Measurements from ENCODE around the gene NRXN3.

Gene NRXN3

DNA sequence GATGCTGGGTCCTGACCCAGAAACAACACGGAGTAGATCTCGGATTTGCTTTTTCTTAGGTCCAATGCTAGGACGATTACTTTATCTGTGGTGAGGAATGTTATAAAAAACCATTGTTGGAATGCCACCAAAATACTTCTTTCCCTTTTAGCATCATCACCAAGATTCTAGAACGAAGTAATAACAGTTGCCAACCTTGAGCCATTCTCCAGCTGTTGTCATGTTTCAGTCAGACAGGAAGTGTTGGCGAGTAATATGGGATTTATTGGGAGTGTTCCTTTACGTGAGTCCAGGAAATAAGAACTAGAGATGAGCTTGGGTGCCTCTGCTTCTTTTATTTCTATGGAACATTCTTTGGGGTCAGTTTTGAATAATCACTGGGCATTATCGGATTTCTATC is 1148.2 kb downstream of the NRXN3 start:
- ChIA-PET POLR2A (no interaction called here), CTCF (no interaction called here)
- DNase-seq (ENCODE audit: extremely low spot score) = no peak
- TF ChIP-seq FOXA1 (IDR thresholded peaks at IDR 0.05) (no peak), HDGF (IDR thresholded peaks at IDR 0.05; ENCODE audit: borderline replicate concordance) (no peak), SP1 (IDR thresholded peaks at IDR 0.05) (no peak), TARDBP (IDR thresholded peaks at IDR 0.05) (no peak), NFRKB (IDR thresholded peaks at IDR 0.05) (no peak), ZNF384 (IDR thresholded peaks at IDR 0.05) (no peak), ELF4 (IDR thresholded peaks at IDR 0.05) (no peak), BHLHE40 (IDR thresholded peaks at IDR 0.05; ENCODE audit: borderline replicate concordance) (no peak), ARNT (IDR thresholded peaks at IDR 0.05) (no peak), CTBP1 (IDR thresholded peaks at IDR 0.05; ENCODE audit: borderline replicate concordance) (no peak), FOXK2 (IDR thresholded peaks at IDR 0.05) (no peak), LEF1 (IDR thresholded peaks at IDR 0.05; ENCODE audit: borderline replicate concordance) (no peak)
- TF ChIP-seq, protein P1, sequence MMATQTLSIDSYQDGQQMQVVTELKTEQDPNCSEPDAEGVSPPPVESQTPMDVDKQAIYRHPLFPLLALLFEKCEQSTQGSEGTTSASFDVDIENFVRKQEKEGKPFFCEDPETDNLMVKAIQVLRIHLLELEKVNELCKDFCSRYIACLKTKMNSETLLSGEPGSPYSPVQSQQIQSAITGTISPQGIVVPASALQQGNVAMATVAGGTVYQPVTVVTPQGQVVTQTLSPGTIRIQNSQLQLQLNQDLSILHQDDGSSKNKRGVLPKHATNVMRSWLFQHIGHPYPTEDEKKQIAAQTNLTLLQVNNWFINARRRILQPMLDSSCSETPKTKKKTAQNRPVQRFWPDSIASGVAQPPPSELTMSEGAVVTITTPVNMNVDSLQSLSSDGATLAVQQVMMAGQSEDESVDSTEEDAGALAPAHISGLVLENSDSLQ (IDR thresholded peaks at IDR 0.05) = no peak

DNA sequence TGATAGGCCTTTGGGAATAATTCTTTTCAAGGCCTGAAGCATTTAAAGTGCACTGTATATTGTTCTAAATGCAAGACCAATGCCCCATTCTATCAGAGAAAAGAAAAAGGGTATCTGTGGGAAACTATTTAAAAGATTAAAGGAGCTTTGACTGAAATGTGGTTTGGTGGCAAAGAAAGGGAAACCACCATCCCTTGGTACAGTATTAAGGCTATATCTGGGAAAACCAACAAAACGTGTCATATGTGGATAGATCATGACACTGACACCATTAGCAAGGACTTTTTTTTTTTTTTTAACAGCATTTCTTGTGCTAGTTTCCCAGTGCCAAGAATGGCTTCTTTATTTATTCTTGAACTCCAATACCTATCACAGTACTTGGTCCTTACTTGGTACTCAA is 1150.4 kb downstream of the NRXN3 start:
- POLR2A ChIA-PET = no interaction called here
- CTCF ChIA-PET = no interaction called here
- TF ChIP-seq ARNT (IDR thresholded peaks at IDR 0.05) = no peak
- TF ChIP-seq, protein P1 (IDR thresholded peaks at IDR 0.05) = no peak
- TF ChIP-seq ELF4 (IDR thresholded peaks at IDR 0.05) = no peak
- no peak for TF ChIP-seq FOXA1 (IDR thresholded peaks at IDR 0.05)
- no peak for TF ChIP-seq ZNF384 (IDR thresholded peaks at IDR 0.05)
- no peak for TF ChIP-seq NFRKB (IDR thresholded peaks at IDR 0.05)
- no peak for TF ChIP-seq SP1 (IDR thresholded peaks at IDR 0.05)
- TF ChIP-seq HDGF (IDR thresholded peaks at IDR 0.05; ENCODE audit: borderline replicate concordance) = no peak
- no peak for TF ChIP-seq BHLHE40 (IDR thresholded peaks at IDR 0.05; ENCODE audit: borderline replicate concordance)
- no peak for TF ChIP-seq LEF1 (IDR thresholded peaks at IDR 0.05; ENCODE audit: borderline replicate concordance)
- DNase-seq (ENCODE audit: extremely low spot score) = no peak

DNA sequence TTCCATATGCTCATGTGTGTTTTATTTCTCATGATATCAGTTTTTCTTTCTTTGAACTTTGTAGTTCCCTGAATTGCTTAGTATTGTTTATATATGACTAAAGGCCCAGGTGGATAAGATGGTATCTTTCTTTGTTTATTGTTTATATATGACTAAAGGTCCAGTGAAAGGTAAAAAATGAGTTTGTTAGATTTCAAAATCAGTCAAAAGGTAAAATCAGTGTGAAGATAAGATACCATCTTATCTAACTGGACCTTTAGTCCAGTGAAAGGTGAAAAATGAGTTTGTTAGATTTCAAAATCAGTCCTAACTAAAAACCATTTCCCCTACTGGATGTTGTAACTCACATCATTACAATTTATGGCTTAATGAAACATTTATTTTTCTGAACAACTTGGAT is 1150.9 kb downstream of the NRXN3 start:
- TF ChIP-seq NFRKB (IDR thresholded peaks at IDR 0.05) (no peak), L3MBTL2 (conservative IDR thresholded peaks at IDR 0.05) (no peak), TARDBP (IDR thresholded peaks at IDR 0.05) (no peak), ARNT (IDR thresholded peaks at IDR 0.05) (no peak), FOXM1 (IDR thresholded peaks at IDR 0.05; ENCODE audit: borderline replicate concordance) (no peak), BHLHE40 (IDR thresholded peaks at IDR 0.05; ENCODE audit: borderline replicate concordance) (no peak), ZNF384 (IDR thresholded peaks at IDR 0.05) (no peak)
- ChIA-PET CTCF (no interaction called here), POLR2A (no interaction called here)
- DNase-seq (ENCODE audit: extremely low spot score) = no peak

DNA sequence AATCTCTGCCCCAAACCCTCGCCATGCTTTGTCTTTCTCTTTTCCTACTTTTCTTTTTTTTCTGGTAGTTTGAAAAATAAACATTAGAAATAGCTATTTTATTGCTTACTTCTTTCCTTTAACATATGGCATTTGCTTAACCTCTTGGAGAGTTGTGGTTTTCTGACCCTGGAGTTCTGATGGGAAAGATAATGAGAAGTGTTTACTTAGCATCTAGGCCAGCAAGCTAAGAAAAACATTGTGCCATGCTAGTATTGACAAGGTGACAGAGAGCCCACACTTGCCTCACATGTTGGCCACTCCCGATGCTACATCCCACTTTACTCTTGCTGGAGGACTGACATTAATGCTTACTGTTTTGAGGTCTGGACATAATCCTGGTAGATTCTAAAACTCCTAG is 1154.9 kb downstream of the NRXN3 start:
- no peak for DNase-seq (ENCODE audit: extremely low spot score)
- CTCF ChIA-PET = interaction anchor here (0.8 kb wide), 2 partner anchors 26 to 36 kb away, joined by 3 read pairs; no protein-coding TSS in a partner anchor
- no peak for TF ChIP-seq HDGF (IDR thresholded peaks at IDR 0.05; ENCODE audit: borderline replicate concordance)
- no peak for TF ChIP-seq SUZ12 (IDR thresholded peaks at IDR 0.05)
- no peak for TF ChIP-seq SP1 (IDR thresholded peaks at IDR 0.05)
- TF ChIP-seq FOXA1 (IDR thresholded peaks at IDR 0.05) = no peak
- TF ChIP-seq BHLHE40 (IDR thresholded peaks at IDR 0.05; ENCODE audit: borderline replicate concordance) = no peak
- TF ChIP-seq TARDBP (IDR thresholded peaks at IDR 0.05) = no peak
- no peak for TF ChIP-seq ARNT (IDR thresholded peaks at IDR 0.05)
- TF ChIP-seq FOXK2 (IDR thresholded peaks at IDR 0.05) = no peak
- TF ChIP-seq ELF4 (IDR thresholded peaks at IDR 0.05) = no peak
- TF ChIP-seq L3MBTL2 (conservative IDR thresholded peaks at IDR 0.05) = no peak
- TF ChIP-seq LEF1 (IDR thresholded peaks at IDR 0.05; ENCODE audit: borderline replicate concordance) = no peak
- TF ChIP-seq FOXM1 (IDR thresholded peaks at IDR 0.05; ENCODE audit: borderline replicate concordance) = no peak
- no peak for TF ChIP-seq CTBP1 (IDR thresholded peaks at IDR 0.05; ENCODE audit: borderline replicate concordance)
- no peak for TF ChIP-seq ZNF384 (IDR thresholded peaks at IDR 0.05)
- no peak for TF ChIP-seq NFRKB (IDR thresholded peaks at IDR 0.05)
- TF ChIP-seq, protein P1 (IDR thresholded peaks at IDR 0.05) = no peak
- POLR2A ChIA-PET = no interaction called here

DNA sequence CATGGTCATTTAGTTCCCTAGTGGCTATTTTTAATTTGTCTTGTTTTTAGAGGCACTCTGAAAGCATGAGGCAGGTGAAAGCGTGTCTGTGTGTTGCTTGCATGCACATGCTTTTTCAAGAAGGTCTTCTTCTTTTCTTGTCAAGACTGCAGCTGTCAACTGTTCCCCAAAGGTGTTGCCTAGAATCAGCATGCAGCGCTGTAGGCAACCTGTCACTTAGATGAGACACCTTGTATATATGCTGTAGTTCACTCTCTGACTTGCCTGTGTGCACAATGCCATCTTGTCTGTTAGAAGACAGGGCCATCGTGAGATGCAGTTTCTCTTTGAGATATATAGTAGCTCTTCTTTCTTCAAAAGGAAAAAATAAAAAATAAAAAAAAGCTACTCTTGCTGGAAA is 1155.4 kb downstream of the NRXN3 start:
- no peak for TF ChIP-seq NFRKB (IDR thresholded peaks at IDR 0.05)
- no peak for TF ChIP-seq SUZ12 (IDR thresholded peaks at IDR 0.05)
- TF ChIP-seq L3MBTL2 (conservative IDR thresholded peaks at IDR 0.05) = no peak
- TF ChIP-seq ELF4 (IDR thresholded peaks at IDR 0.05) = no peak
- no peak for TF ChIP-seq FOXM1 (IDR thresholded peaks at IDR 0.05; ENCODE audit: borderline replicate concordance)
- no peak for TF ChIP-seq FOXA1 (IDR thresholded peaks at IDR 0.05)
- TF ChIP-seq HDGF (IDR thresholded peaks at IDR 0.05; ENCODE audit: borderline replicate concordance) = no peak
- no peak for TF ChIP-seq ZNF384 (IDR thresholded peaks at IDR 0.05)
- TF ChIP-seq BHLHE40 (IDR thresholded peaks at IDR 0.05; ENCODE audit: borderline replicate concordance) = no peak
- no peak for TF ChIP-seq LEF1 (IDR thresholded peaks at IDR 0.05; ENCODE audit: borderline replicate concordance)
- TF ChIP-seq, protein P1 (IDR thresholded peaks at IDR 0.05) = no peak
- TF ChIP-seq CTBP1 (IDR thresholded peaks at IDR 0.05; ENCODE audit: borderline replicate concordance) = no peak
- TF ChIP-seq TARDBP (IDR thresholded peaks at IDR 0.05) = no peak
- no peak for TF ChIP-seq FOXK2 (IDR thresholded peaks at IDR 0.05)
- CTCF ChIA-PET = interaction anchor here (0.8 kb wide), 2 partner anchors 26 to 35 kb away, joined by 3 read pairs; no protein-coding TSS in a partner anchor
- POLR2A ChIA-PET = no interaction called here
- DNase-seq (ENCODE audit: extremely low spot score) = no peak

DNA sequence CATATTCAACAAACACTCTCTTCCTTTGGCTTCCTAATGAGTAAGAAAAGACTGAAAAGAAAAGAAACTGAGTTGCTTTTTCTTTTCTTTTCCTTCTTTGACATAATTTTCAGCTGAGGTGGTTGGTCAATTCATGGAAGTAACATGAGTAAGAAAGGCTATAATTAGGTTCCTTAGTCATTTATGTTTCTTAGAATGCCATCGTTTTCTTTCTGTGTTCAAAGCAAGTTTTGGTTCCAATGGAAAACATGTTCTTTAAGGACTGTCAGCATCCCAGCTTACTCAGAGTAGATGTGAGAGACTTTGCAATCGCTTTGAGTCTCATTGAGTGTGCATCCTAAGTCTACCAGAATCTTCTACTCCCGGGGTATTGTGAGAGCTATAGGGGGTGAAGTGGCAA is 1158.7 kb downstream of the NRXN3 start:
- TF ChIP-seq ELF4 (IDR thresholded peaks at IDR 0.05) (no peak), SP1 (IDR thresholded peaks at IDR 0.05) (no peak), FOXA1 (IDR thresholded peaks at IDR 0.05) (no peak), FOXM1 (IDR thresholded peaks at IDR 0.05; ENCODE audit: borderline replicate concordance) (no peak), NFRKB (IDR thresholded peaks at IDR 0.05) (no peak), ARNT (IDR thresholded peaks at IDR 0.05) (no peak), FOXK2 (IDR thresholded peaks at IDR 0.05) (no peak), CTBP1 (IDR thresholded peaks at IDR 0.05; ENCODE audit: borderline replicate concordance) (no peak), SUZ12 (IDR thresholded peaks at IDR 0.05) (no peak), TARDBP (IDR thresholded peaks at IDR 0.05) (no peak), ZNF384 (IDR thresholded peaks at IDR 0.05) (no peak), L3MBTL2 (conservative IDR thresholded peaks at IDR 0.05) (no peak), HDGF (IDR thresholded peaks at IDR 0.05; ENCODE audit: borderline replicate concordance) (no peak), BHLHE40 (IDR thresholded peaks at IDR 0.05; ENCODE audit: borderline replicate concordance) (no peak), LEF1 (IDR thresholded peaks at IDR 0.05; ENCODE audit: borderline replicate concordance) (no peak)
- TF ChIP-seq, protein P1 (IDR thresholded peaks at IDR 0.05) = no peak
- CTCF ChIA-PET = no interaction called here
- POLR2A ChIA-PET = no interaction called here
- no peak for DNase-seq (ENCODE audit: extremely low spot score)

Data from HEK293T (cell line).